Measurements from ENCODE around the gene ATP10A. TPM values are rescaled to one million over a fixed set of nuclear protein-coding genes. Genes with fewer than 3 reads are reported as not detected.

Gene ATP10A
- polyA plus RNA-seq, 1 of the 3 experiments (the other 2 are of a cell fraction): not detected

- CTCF ChIA-PET: interaction anchor here (1.0 kb wide), 1 partner anchor 16 kb away, joined by 3 read pairs; no protein-coding TSS in a partner anchor
These were observed 147.4 kb downstream of the ATP10A start for GRCh38 chr15:25715536-25716413.

More at GRCh38 chr15:25715536-25716413, 147.4 kb downstream of the ATP10A start:
- H3K36me3 ChIP-seq (replicated peaks in 1 of 2; ENCODE audit: control insufficient read depth in 1 of 2, insufficient read depth in 2 of 2, low read length in 1 of 2): no peaks in the 10 kb centered on the region
- TF ChIP-seq GABPA (IDR thresholded peaks at IDR 0.05; ENCODE audit: low read depth): no peak
- no peak for TF ChIP-seq MAX (IDR thresholded peaks at IDR 0.05; ENCODE audit: low read depth)
- TF ChIP-seq GATA2 (CRISPR knock-in tag; IDR thresholded peaks at IDR 0.05): no peak
- no peak for TF ChIP-seq REST (IDR thresholded peaks at IDR 0.05; ENCODE audit: low read depth, low read length)
- no peak for TF ChIP-seq SMC3 (IDR thresholded peaks at IDR 0.05; ENCODE audit: low read depth, low read length)
- no peak for TF ChIP-seq FOXJ3 (CRISPR knock-in tag; IDR thresholded peaks at IDR 0.05)
- TF ChIP-seq USF1 (IDR thresholded peaks at IDR 0.05; ENCODE audit: borderline replicate concordance, low read depth): no peak
- no peak for TF ChIP-seq FOSL2 (IDR thresholded peaks at IDR 0.05; ENCODE audit: borderline replicate concordance, low read depth)
- TF ChIP-seq RCOR1 (IDR thresholded peaks at IDR 0.05; ENCODE audit: low read length): no peak
- no peak for TF ChIP-seq EZH2phosphoT487 (IDR thresholded peaks at IDR 0.05; ENCODE audit: borderline replicate concordance, low read depth)
- TF ChIP-seq EP300 (IDR thresholded peaks at IDR 0.05; ENCODE audit: borderline replicate concordance in 1 of 2, low read depth in 1 of 2, low read length in 1 of 2): no peak
- TF ChIP-seq RXRA (IDR thresholded peaks at IDR 0.05; ENCODE audit: borderline replicate concordance, low read depth): no peak
- TF ChIP-seq TAF1 (IDR thresholded peaks at IDR 0.05; ENCODE audit: borderline replicate concordance, low read depth, low read length): no peak
- no peak for TF ChIP-seq IRF3 (IDR thresholded peaks at IDR 0.05; ENCODE audit: low read depth, low read length)
- H3K4me1 ChIP-seq (ENCODE audit: control insufficient read depth in 1 of 2, insufficient read depth in 2 of 2, low read depth in 1 of 2, low read length in 1 of 2): peaks cover 0 to 10% of the 10 kb centered on the region in 2 experiments; a peak in 2 of 4 replicates
- no peak overlapping the region for H2AFZ ChIP-seq (ENCODE audit: low read depth)
- no peak overlapping the region for H3K4me2 ChIP-seq
- DNase-seq: no peak
- H3K27ac ChIP-seq (ENCODE audit: low read depth in 2 of 2, low read length in 1 of 2): no peak overlapping the region
- H3F3A ChIP-seq (replicated peaks; ENCODE audit: insufficient read depth): no peaks in the 10 kb centered on the region
- POLR2A ChIA-PET: no interaction called here
- H3K9me3 ChIP-seq: no peaks in the 10 kb centered on the region
- no peaks in the 10 kb centered on the region for H3K27me3 ChIP-seq (ENCODE audit: insufficient read depth)
- no peaks in the 10 kb centered on the region for H4K20me1 ChIP-seq (ENCODE audit: insufficient read depth)
- no peaks in the 10 kb centered on the region for H3K9me2 ChIP-seq
- 50% methylated on average over 10 of the region's 18 CpGs for WGBS (ENCODE audit: low lambda C conversion rate)
- H3K4me3 ChIP-seq (ENCODE audit: low read depth in 2 of 2, low read length in 1 of 2): no peak overlapping the region
- no peak overlapping the region for H3K9ac ChIP-seq
- H3K79me2 ChIP-seq (ENCODE audit: insufficient read depth): no peaks in the 10 kb centered on the region
